Uterus (tissue), 4 donors: ENCODE data around the gene DCLK2. TPM values are rescaled to one million over a fixed set of nuclear protein-coding genes. Genes with fewer than 3 reads are reported as not detected.

Experiments used
- DNase-seq, 2 donors: peaks; one replicate each; pipeline ENCODE4 v3.0.0-alpha.2; 2019 to 2020
- H3K27ac ChIP-seq, 2 donors: fragments of 200-600 bp; sonication (generic); 1 replicate in 1 of 2; 2 replicates in 1 of 2; pipeline ENCODE4 v1.5.1; 2016 to 2018
- H3K27me3 ChIP-seq, 2 donors: fragments of 200-600 bp; sonication (generic); one replicate each; pipeline ENCODE4 v1.5.1; 2018 to 2019; ENCODE audit warnings: control low read depth in 1 of 2
- H3K36me3 ChIP-seq, 2 donors: fragments of 200-600 bp; sonication (generic); one replicate each; pipeline ENCODE4 v1.5.1; 2019; ENCODE audit warnings: control low read depth in 1 of 2
- H3K4me1 ChIP-seq, 2 donors: fragments of 200-600 bp; sonication (generic); one replicate each; pipeline ENCODE4 v1.5.1; 2018 to 2019; ENCODE audit warnings: control low read depth in 1 of 2
- H3K4me3 ChIP-seq, 2 donors: fragments of 200-600 bp; sonication (generic); 1 replicate in 1 of 2; 2 replicates in 1 of 2; pipeline ENCODE4 v1.5.1; 2018 to 2019; ENCODE audit warnings: mild to moderate bottlenecking in 1 of 2
- H3K9me3 ChIP-seq, 2 donors: fragments of 200-600 bp; sonication (generic); one replicate each; pipeline ENCODE4 v1.5.1; 2019; ENCODE audit warnings: control low read depth in 1 of 2
- CTCF ChIP-seq, 4 experiments: fragments of 200-600 bp in 2 of 4; fragments of 450-650 bp in 2 of 4; sonication (generic) in 2 of 4; IDR thresholded peaks; one replicate each; pipeline ENCODE4 v1.5.1; 2016 to 2019; ENCODE audit warnings: antibody characterized with exemption in 4 of 4, mild to moderate bottlenecking in 2 of 4, moderate library complexity in 1 of 4
- POLR2A ChIP-seq, 2 donors: fragments of 450-650 bp; IDR thresholded peaks; one replicate each; pipeline ENCODE4 v1.6.1; 2016; ENCODE audit warnings: antibody characterized with exemption in 2 of 2, mild to moderate bottlenecking in 1 of 2, moderate library complexity in 1 of 2
- intact Hi-C: fragments of 100-400 bp; cut with DNase I; formaldehyde crosslinking; loops from one replicate; pipeline ENCODE4 v1.15.1; 2023; ENCODE audit warnings: low total_unique reads
- total RNA-seq, 4 donors: library from RNA; depleted of rRNA in 3 of 4; stranded (reverse); fragments of >200 nt in 3 of 4; gene quantifications; one replicate each; pipeline versions ENCODE4 v1.1.0 to v1.2.4, GENCODE V29; 2014 to 2023
- donor health status: DM: yes; HTN: yes; CAD: no.

Gene DCLK2
- total RNA-seq, 4 donors from 2014 or later: 0.29 to 27.5 (median 10.1) TPM

DNA sequence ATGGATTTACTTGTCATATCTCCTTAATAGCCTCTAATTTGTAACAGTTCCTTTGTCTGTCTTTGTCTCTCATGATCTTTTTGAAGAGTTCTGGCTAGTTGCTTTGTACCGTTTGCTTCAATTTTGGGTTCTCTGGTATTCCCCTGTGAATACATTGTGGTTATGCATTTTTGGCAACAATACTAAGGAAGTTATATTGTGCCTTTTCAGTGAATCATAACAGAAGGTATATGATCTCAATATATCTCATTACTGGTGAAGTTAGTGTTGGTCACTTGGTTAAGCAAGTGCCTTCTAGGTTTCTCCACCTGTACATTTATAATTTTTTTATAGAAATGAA, 48.6 kb downstream of the DCLK2 start:
- Histone ChIP-seq H3K4me3 (no peak overlapping the region), H3K36me3 (no peaks in the 10 kb centered on the region), H3K4me1 (no peaks in the 10 kb centered on the region), H3K9me3 (no peaks in the 10 kb centered on the region), H3K27ac (no peak overlapping the region), H3K27me3 (no peaks in the 10 kb centered on the region)
- intact Hi-C loops: no loop called here
- DNase-seq: no peak
- TF ChIP-seq CTCF (IDR thresholded peaks at IDR 0.05) (no peak), POLR2A (IDR thresholded peaks at IDR 0.05) (no peak)

GRCh38 chr4:150127757-150128156, 49.5 kb downstream of the DCLK2 start:
- no peaks in the 10 kb centered on the region for H3K36me3 ChIP-seq
- H3K4me1 ChIP-seq: no peaks in the 10 kb centered on the region
- no peak overlapping the region for H3K27ac ChIP-seq
- H3K4me3 ChIP-seq: no peak overlapping the region
- DNase-seq: no peak
- no peaks in the 10 kb centered on the region for H3K9me3 ChIP-seq
- TF ChIP-seq POLR2A (IDR thresholded peaks at IDR 0.05) (no peak), CTCF (IDR thresholded peaks at IDR 0.05) (no peak)
- intact Hi-C loops: no loop called here
- H3K27me3 ChIP-seq: no peaks in the 10 kb centered on the region

DNA sequence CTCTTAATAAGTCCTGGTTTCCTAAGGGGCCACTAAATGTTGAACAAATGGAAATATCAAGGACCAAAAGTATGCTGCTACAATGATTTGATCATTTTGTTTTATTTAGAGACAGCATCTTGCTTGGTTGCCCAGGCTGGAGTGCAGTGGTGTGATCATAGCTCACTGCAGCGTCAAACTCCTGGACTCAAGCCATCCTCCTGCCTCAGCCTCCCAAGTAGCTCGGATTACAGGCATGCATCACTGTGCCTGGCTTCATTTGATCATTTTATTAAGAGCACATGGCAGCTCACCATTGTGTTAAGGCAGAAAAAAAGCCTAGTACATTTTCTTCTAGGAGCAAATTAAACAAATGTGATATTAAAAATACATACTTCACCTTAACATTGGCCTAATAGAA, 52.7 kb downstream of the DCLK2 start:
- no peak for DNase-seq
- TF ChIP-seq CTCF (IDR thresholded peaks at IDR 0.05) (no peak), POLR2A (IDR thresholded peaks at IDR 0.05) (no peak)
- Histone ChIP-seq H3K9me3 (no peaks in the 10 kb centered on the region), H3K36me3 (no peaks in the 10 kb centered on the region), H3K27ac (no peak overlapping the region), H3K4me1 (no peaks in the 10 kb centered on the region), H3K27me3 (no peaks in the 10 kb centered on the region), H3K4me3 (no peak overlapping the region)
- intact Hi-C loops: no loop called here

DNA sequence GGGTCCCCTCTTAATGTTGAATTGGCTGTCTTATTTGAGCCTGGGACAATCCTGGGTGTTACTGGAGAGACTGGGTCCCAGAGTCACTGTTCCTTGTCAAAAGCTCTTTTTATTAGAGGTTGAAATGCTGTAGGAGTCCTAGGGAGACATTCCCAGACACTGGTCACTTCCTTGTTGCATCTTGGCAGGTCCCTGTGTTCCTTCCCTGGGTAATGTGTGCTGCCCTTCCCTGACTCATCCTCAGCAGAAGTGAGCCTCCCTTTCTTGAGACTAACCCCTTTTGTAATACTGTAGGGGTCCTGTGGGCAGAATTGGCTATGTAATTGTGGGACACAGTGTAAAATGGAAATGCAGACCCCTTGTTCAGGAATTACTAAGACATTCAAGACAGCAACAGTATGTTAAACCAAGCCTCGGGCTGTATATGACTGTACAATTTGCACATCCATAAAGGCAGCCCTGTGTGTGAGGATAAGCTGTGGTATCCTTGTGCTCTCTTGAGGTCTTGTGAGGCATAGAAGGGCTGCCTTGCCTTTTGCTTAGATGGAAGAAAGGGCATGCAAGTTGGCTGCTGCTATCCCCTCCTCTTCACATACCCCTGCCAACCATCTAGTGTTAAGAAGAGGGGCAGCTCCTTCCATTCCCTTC, 53.5 kb downstream of the DCLK2 start:
- H3K36me3 ChIP-seq: no peaks in the 10 kb centered on the region
- no peaks in the 10 kb centered on the region for H3K4me1 ChIP-seq
- H3K9me3 ChIP-seq: no peaks in the 10 kb centered on the region
- no peak overlapping the region for H3K4me3 ChIP-seq
- TF ChIP-seq POLR2A (IDR thresholded peaks at IDR 0.05) (no peak), CTCF (IDR thresholded peaks at IDR 0.05) (no peak)
- no peaks in the 10 kb centered on the region for H3K27me3 ChIP-seq
- H3K27ac ChIP-seq: no peak overlapping the region
- intact Hi-C loops: no loop called here
- DNase-seq: no peak

- Histone ChIP-seq H3K4me1 (no peaks in the 10 kb centered on the region), H3K9me3 (no peaks in the 10 kb centered on the region), H3K4me3 (no peak overlapping the region), H3K27me3 (no peaks in the 10 kb centered on the region), H3K36me3 (no peaks in the 10 kb centered on the region), H3K27ac (no peak overlapping the region)
- no peak for DNase-seq
- intact Hi-C loops: no loop called here
- TF ChIP-seq POLR2A (IDR thresholded peaks at IDR 0.05) (no peak), CTCF (IDR thresholded peaks at IDR 0.05) (no peak)
These were observed 55.4 kb downstream of the DCLK2 start for GRCh38 chr4:150133605-150134004.
